HepG2 (cell line): ENCODE measurements around the gene GDPD5. TPM values are rescaled to one million over a fixed set of nuclear protein-coding genes. Genes with fewer than 3 reads are reported as not detected.
A peak's percentile ranks its signal among the peaks of the same experiment; 100 is the strongest.

Experiments
- ARID5B ChIP-seq: IDR thresholded peaks from 2 replicates; pipeline ENCODE4 v1.4.0; 2020; ENCODE audit warnings: mild to moderate bottlenecking, missing genetic modification reagents
- CBFB ChIP-seq: sonication (generic); formaldehyde crosslinking; IDR thresholded peaks from 2 replicates; pipeline ENCODE4 v1.4.0; 2020; ENCODE audit warnings: missing genetic modification reagents
- ELF4 ChIP-seq: sonication (generic); formaldehyde crosslinking; IDR thresholded peaks from 2 replicates; pipeline ENCODE4 v1.5.0; 2020; ENCODE audit warnings: missing genetic modification reagents, mild to moderate bottlenecking, moderate library complexity, borderline replicate concordance
- EZH2 ChIP-seq: conservative IDR thresholded peaks from 2 replicates; pipeline ENCODE4 v1.6.1; 2012; ENCODE audit warnings: mild to moderate bottlenecking, low read depth, low read length, moderate library complexity
- GABPB1 ChIP-seq: IDR thresholded peaks from 2 replicates; pipeline ENCODE4 v1.6.1; 2016; ENCODE audit warnings: mild to moderate bottlenecking, missing genetic modification reagents, moderate library complexity, missing compliant biosample characterization
- GFI1 ChIP-seq: sonication (generic); formaldehyde crosslinking; IDR thresholded peaks from 2 replicates; pipeline ENCODE4 v1.5.0; 2020; ENCODE audit warnings: missing genetic modification reagents, mild to moderate bottlenecking, borderline replicate concordance
- HMG20A ChIP-seq: IDR thresholded peaks from 2 replicates; pipeline ENCODE4 v1.6.1; 2016; ENCODE audit warnings: borderline replicate concordance
- HOXD1 ChIP-seq: sonication (generic); formaldehyde crosslinking; IDR thresholded peaks from 2 replicates; pipeline ENCODE4 v1.5.0; 2020; ENCODE audit warnings: missing genetic modification reagents
- MEIS1 ChIP-seq: sonication (generic); formaldehyde crosslinking; IDR thresholded peaks from 2 replicates; pipeline ENCODE4 v1.9.0; 2021; ENCODE audit warnings: mild to moderate bottlenecking, missing genetic modification reagents, moderate library complexity, borderline replicate concordance
- MTA3 ChIP-seq: sonication (generic); formaldehyde crosslinking; IDR thresholded peaks from 2 replicates; pipeline ENCODE4 v1.4.0; 2020; ENCODE audit warnings: missing genetic modification reagents
- PRPF4 ChIP-seq: fragments of 200-400 bp; formaldehyde crosslinking; IDR thresholded peaks from 2 replicates; pipeline ENCODE4 v1.6.1; 2016; ENCODE audit warnings: low read length, low read depth; ENCODE audit not compliant: poor library complexity, severe bottlenecking
- REPIN1 ChIP-seq: sonication (generic); formaldehyde crosslinking; IDR thresholded peaks from 2 replicates; pipeline ENCODE4 v1.8.0; 2022; ENCODE audit warnings: missing genetic modification reagents, low read depth, mild to moderate bottlenecking, borderline replicate concordance
- SOX6 ChIP-seq, 2 experiments: fragments of 450-650 bp in 1 of 2; sonication (generic) in 1 of 2; formaldehyde crosslinking in 1 of 2; IDR thresholded peaks; 2 replicates each; pipeline versions ENCODE4 v1.4.0 to v1.6.1; 2017 to 2020; ENCODE audit warnings: antibody characterized with exemption in 1 of 2, mild to moderate bottlenecking in 1 of 2, missing genetic modification reagents in 1 of 2
- TEAD3 ChIP-seq: optimal IDR thresholded peaks from 2 replicates; pipeline ENCODE3; 2016; ENCODE audit warnings: borderline replicate concordance
- ZNF136 ChIP-seq: sonication (generic); formaldehyde crosslinking; IDR thresholded peaks from 2 replicates; pipeline ENCODE4 v1.8.1; 2022; ENCODE audit warnings: low read depth, mild to moderate bottlenecking, moderate library complexity, missing genetic modification reagents
- ZNF263 ChIP-seq: sonication (generic); formaldehyde crosslinking; IDR thresholded peaks from 2 replicates; pipeline ENCODE4 v1.4.0; 2020; ENCODE audit warnings: missing genetic modification reagents
- ZNF329 ChIP-seq: sonication (generic); formaldehyde crosslinking; IDR thresholded peaks from 2 replicates; pipeline ENCODE4 v1.9.0; 2021; ENCODE audit warnings: low read depth, mild to moderate bottlenecking, missing genetic modification reagents
- ZNF34 ChIP-seq: sonication (generic); formaldehyde crosslinking; IDR thresholded peaks from 2 replicates; pipeline ENCODE4 v1.4.0; 2020; ENCODE audit warnings: mild to moderate bottlenecking, missing genetic modification reagents, borderline replicate concordance
- ZNF580 ChIP-seq: IDR thresholded peaks from 2 replicates; pipeline ENCODE4 v1.6.1; 2016; ENCODE audit warnings: low read depth, borderline replicate concordance
- ZNF761 ChIP-seq: sonication (generic); formaldehyde crosslinking; conservative IDR thresholded peaks from 2 replicates; pipeline ENCODE4 v1.4.0; 2020; ENCODE audit warnings: mild to moderate bottlenecking, missing genetic modification reagents
- ZNF768 ChIP-seq: sonication (generic); formaldehyde crosslinking; IDR thresholded peaks from 2 replicates; pipeline ENCODE4 v1.4.0; 2020; ENCODE audit warnings: missing genetic modification reagents
- polyA plus RNA-seq, 8 experiments: library from polyadenylated mRNA; depleted of rRNA in 3 of 8; stranded (reverse) in 7 of 8; unstranded in 1 of 8; fragments of >200 nt; fragmentation: Illumina TruSeq in 4 of 8; extraction: Trizol in 4 of 8; gene quantifications; 2 replicates each; pipeline versions ENCODE4 v1.2.1 to v1.2.3, GENCODE V29; 2011 to 2016; ENCODE audit warnings: low read depth in 4 of 8, missing spikeins in 1 of 8, mixed read lengths in 1 of 8; ENCODE audit not compliant: insufficient read depth in 1 of 8
- total RNA-seq, 5 experiments: library from RNA; depleted of rRNA; stranded (reverse); fragments of >200 nt; fragmentation: Illumina TruSeq; extraction: Trizol; gene quantifications; 2 replicates each; pipeline ENCODE4 v1.2.3, GENCODE V29; 2016; ENCODE audit warnings: low read depth in 1 of 5
- TF ChIP-seq, protein P1 (sequence below): IDR thresholded peaks from 2 replicates; pipeline ENCODE4 v1.6.1; 2012; ENCODE audit warnings: low read depth, low read length, improper control_type of control experiment

GDPD5 gene
- total and polyA plus RNA-seq, 2 of the 13 experiments (the other 11 are each of a cell fraction or from before 2014, with no cell fraction given), result 55.0 to 67.5 TPM

DNA sequence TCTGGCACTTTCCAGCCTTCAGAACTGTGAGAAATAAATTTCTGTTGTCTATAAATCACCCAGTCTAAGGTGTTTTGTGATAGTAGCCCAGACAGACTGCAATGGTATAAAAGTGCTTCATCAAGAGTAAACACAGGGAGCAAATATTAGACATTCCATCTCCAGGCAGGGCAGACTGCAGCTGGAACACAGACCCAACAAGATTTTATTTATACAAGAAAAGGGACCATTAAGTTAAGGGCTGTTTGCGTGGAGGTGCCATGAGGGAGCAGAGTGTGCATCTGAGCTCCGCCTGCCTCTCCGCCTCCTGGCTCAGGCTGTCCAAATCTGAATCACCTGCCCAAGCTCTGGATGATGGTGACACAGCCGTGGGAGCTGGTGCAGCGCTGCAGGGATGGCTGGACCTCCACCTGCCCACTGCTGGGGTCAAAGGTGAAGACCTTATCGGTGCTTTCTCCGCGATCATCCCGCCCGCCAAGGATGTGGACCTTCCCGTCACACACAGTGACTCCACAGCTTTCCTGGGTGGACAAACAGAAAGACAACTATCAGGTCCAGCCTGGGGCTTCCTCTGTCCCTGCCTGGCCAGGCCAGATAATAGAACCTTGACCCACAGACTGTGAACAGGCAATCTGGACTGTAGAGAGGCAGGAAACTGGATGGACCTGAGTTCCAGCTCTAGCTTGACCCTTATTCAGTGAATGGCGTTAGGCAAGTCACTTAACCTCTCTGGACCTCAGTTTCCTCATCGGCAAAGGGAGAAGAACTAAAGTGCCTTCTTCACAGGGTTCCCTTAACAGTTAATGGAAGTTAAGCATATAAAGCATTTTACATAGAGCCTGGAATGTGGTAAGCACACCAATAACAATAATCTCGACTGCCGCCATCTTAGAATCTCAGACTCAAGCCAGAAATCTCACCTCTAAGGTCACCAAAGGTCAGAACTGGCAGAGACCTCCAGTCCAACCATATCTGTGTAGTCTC, 103.2 kb downstream of the GDPD5 start (continued):
- TF ChIP-seq, protein P1, sequence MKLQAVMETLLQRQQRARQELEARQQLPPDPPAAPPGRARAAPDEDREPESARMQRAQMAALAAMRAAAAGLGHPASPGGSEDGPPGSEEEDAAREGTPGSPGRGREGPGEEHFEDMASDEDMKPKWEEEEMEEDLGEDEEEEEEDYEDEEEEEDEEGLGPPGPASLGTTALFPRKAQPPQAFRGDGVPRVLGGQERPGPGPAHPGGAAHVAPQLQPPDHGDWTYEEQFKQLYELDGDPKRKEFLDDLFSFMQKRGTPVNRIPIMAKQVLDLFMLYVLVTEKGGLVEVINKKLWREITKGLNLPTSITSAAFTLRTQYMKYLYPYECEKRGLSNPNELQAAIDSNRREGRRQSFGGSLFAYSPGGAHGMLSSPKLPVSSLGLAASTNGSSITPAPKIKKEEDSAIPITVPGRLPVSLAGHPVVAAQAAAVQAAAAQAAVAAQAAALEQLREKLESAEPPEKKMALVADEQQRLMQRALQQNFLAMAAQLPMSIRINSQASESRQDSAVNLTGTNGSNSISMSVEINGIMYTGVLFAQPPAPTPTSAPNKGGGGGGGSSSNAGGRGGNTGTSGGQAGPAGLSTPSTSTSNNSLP, result peak; percentile 81
- TF ChIP-seq ZNF768 (CRISPR knock-in tag) (peak; percentile 24; the same call in 1 of the 2 replicates), MTA3 (CRISPR knock-in tag) (no peak), EZH2 (no peak), HOXD1 (CRISPR knock-in tag) (0 out of 2 replicates have a peak, but pooled peaks have one; percentile 52), REPIN1 (CRISPR knock-in tag) (0 out of 2 replicates have a peak, but pooled peaks have one; percentile 40), GABPB1 (0 out of 2 replicates have a peak, but pooled peaks have one; percentile 31), ZNF329 (CRISPR knock-in tag) (no peak), GFI1 (CRISPR knock-in tag) (peak; percentile 57), MEIS1 (CRISPR knock-in tag) (peak; percentile 51; the same call in 1 of the 2 replicates), ZNF263 (peak; percentile 45; the same call in 1 of the 2 replicates), PRPF4 (no peak), ARID5B (CRISPR knock-in tag) (peak; percentile 60), HMG20A (CRISPR knock-in tag) (0 out of 2 replicates have a peak, but pooled peaks have one; percentile 24), TEAD3 (CRISPR knock-in tag) (peak; percentile 82), CBFB (CRISPR knock-in tag) (0 out of 2 replicates have a peak, but pooled peaks have one; percentile 29), ELF4 (CRISPR knock-in tag) (no peak), ZNF580 (CRISPR knock-in tag) (0 out of 2 replicates have a peak, but pooled peaks have one; percentile 20), SOX6 (IDR thresholded peaks at IDR 0.05) (no peak), SOX6 (CRISPR knock-in tag; IDR thresholded peaks at IDR 0.05) (peak; percentile 72), ZNF34 (CRISPR knock-in tag) (no peak), ZNF136 (CRISPR knock-in tag) (peak; percentile 44; the same call in 1 of the 2 replicates), ZNF761 (CRISPR knock-in tag) (0 out of 2 replicates have a peak, but pooled peaks have one; percentile 37)
